ENCODE results near the gene MYOCOS. TPM values are rescaled to one million over a fixed set of nuclear protein-coding genes. Genes with fewer than 3 reads are reported as not detected.
A peak's percentile ranks its signal among the peaks of the same experiment; 100 is the strongest.
"Not testable (repeated sequence)": the region's sequence is repeated elsewhere in the genome, so short reads cannot be mapped to it uniquely, and the experiment has no call there.

The MYOCOS gene
- total RNA-seq, 1 experiment from 2014 or later, result not detected

- DNase-seq (ENCODE audit: low read depth, low spot score), result no peak
- in situ Hi-C loops (cut with HindIII; ENCODE audit: low pct_unique_long_range_greater_than_20kb, low sequenced_read_pairs), result no loop called here
Measured at GRCh38 chr1:171613282-171613681, 8.8 kb upstream of the MYOCOS start.

- in situ Hi-C loops (cut with HindIII; ENCODE audit: low pct_unique_long_range_greater_than_20kb, low sequenced_read_pairs); DNase-seq (ENCODE audit: low read depth, low spot score): not testable (repeated sequence)
Measured at GRCh38 chr1:171615122-171615906, 6.7 kb upstream of the MYOCOS start.

GRCh38 chr1:171616586-171616985, 5.5 kb upstream of the MYOCOS start:
- DNase-seq (ENCODE audit: low read depth, low spot score), result no peak
- in situ Hi-C loops (cut with HindIII; ENCODE audit: low pct_unique_long_range_greater_than_20kb, low sequenced_read_pairs), result no loop called here

GRCh38 chr1:171623651-171624331, 1.7 kb downstream of the MYOCOS start:
- in situ Hi-C loops (cut with HindIII; ENCODE audit: low pct_unique_long_range_greater_than_20kb, low sequenced_read_pairs), result no loop called here
- no peak for DNase-seq (ENCODE audit: low read depth, low spot score)

- in situ Hi-C loops (cut with HindIII; ENCODE audit: low pct_unique_long_range_greater_than_20kb, low sequenced_read_pairs), result no loop called here
- DNase-seq (ENCODE audit: low read depth, low spot score), result no peak
Measured at GRCh38 chr1:171625225-171625624, 3.2 kb downstream of the MYOCOS start.

- in situ Hi-C loops (cut with HindIII; ENCODE audit: low pct_unique_long_range_greater_than_20kb, low sequenced_read_pairs), result no loop called here
- no peak for DNase-seq (ENCODE audit: low read depth, low spot score)
Measured at GRCh38 chr1:171627020-171627419, 5.0 kb downstream of the MYOCOS start.

GRCh38 chr1:171628225-171628624, 6.2 kb downstream of the MYOCOS start:
- DNase-seq (ENCODE audit: low read depth, low spot score), result no peak
- in situ Hi-C loops (cut with HindIII; ENCODE audit: low pct_unique_long_range_greater_than_20kb, low sequenced_read_pairs), result no loop called here

- in situ Hi-C loops (cut with HindIII; ENCODE audit: low pct_unique_long_range_greater_than_20kb, low sequenced_read_pairs), result no loop called here
- no peak for DNase-seq (ENCODE audit: low read depth, low spot score)
Measured at GRCh38 chr1:171635661-171636060, 13.6 kb downstream of the MYOCOS start.

GRCh38 chr1:171636141-171636540, 14.1 kb downstream of the MYOCOS start:
- in situ Hi-C loops (cut with HindIII; ENCODE audit: low pct_unique_long_range_greater_than_20kb, low sequenced_read_pairs), result no loop called here
- no peak for DNase-seq (ENCODE audit: low read depth, low spot score)

GRCh38 chr1:171637928-171638576, 16.0 kb downstream of the MYOCOS start:
- in situ Hi-C loops (cut with HindIII; ENCODE audit: low pct_unique_long_range_greater_than_20kb, low sequenced_read_pairs), result no loop called here
- DNase-seq (ENCODE audit: low read depth, low spot score), result no peak

GRCh38 chr1:171640225-171640624, 18.2 kb downstream of the MYOCOS start:
- in situ Hi-C loops (cut with HindIII; ENCODE audit: low pct_unique_long_range_greater_than_20kb, low sequenced_read_pairs), result no loop called here
- DNase-seq (ENCODE audit: low read depth, low spot score), result no peak

GRCh38 chr1:171641076-171641864, 19.2 kb downstream of the MYOCOS start:
- in situ Hi-C loops (cut with HindIII; ENCODE audit: low pct_unique_long_range_greater_than_20kb, low sequenced_read_pairs), result no loop called here
- no peak for DNase-seq (ENCODE audit: low read depth, low spot score)

GRCh38 chr1:171642197-171642596, 20.2 kb downstream of the MYOCOS start:
- DNase-seq (ENCODE audit: low read depth, low spot score), result no peak
- in situ Hi-C loops (cut with HindIII; ENCODE audit: low pct_unique_long_range_greater_than_20kb, low sequenced_read_pairs), result no loop called here

- in situ Hi-C loops (cut with HindIII; ENCODE audit: low pct_unique_long_range_greater_than_20kb, low sequenced_read_pairs), result no loop called here
- no peak for DNase-seq (ENCODE audit: low read depth, low spot score)
Measured at GRCh38 chr1:171643156-171643555, 21.1 kb downstream of the MYOCOS start.

- in situ Hi-C loops (cut with HindIII; ENCODE audit: low pct_unique_long_range_greater_than_20kb, low sequenced_read_pairs), result no loop called here
- peak; percentile 95 for DNase-seq (ENCODE audit: low read depth, low spot score)
Measured at GRCh38 chr1:171644805-171645483, 22.9 kb downstream of the MYOCOS start.

GRCh38 chr1:171645553-171646248, 23.7 kb downstream of the MYOCOS start:
- DNase-seq (ENCODE audit: low read depth, low spot score), result no peak

GRCh38 chr1:171646249-171646560, 24.2 kb downstream of the MYOCOS start:
- no peak for DNase-seq (ENCODE audit: low read depth, low spot score)
- in situ Hi-C loops (cut with HindIII; ENCODE audit: low pct_unique_long_range_greater_than_20kb, low sequenced_read_pairs), result no loop called here

More at GRCh38 chr1:171645553-171646248, 23.7 kb downstream of the MYOCOS start:
- in situ Hi-C loops (cut with HindIII; ENCODE audit: low pct_unique_long_range_greater_than_20kb, low sequenced_read_pairs), result no loop called here

Measured in SK-MEL-5 (cell line).